ENCODE measurements around the gene BCL11B. TPM values are rescaled to one million over a fixed set of nuclear protein-coding genes. Genes with fewer than 3 reads are reported as not detected.

Gene BCL11B
- total and polyA plus RNA-seq, 2 of the 8 experiments (the other 6 are each of a cell fraction or from before 2014, with no cell fraction given), result 0.63 to 5.9 TPM

DNA sequence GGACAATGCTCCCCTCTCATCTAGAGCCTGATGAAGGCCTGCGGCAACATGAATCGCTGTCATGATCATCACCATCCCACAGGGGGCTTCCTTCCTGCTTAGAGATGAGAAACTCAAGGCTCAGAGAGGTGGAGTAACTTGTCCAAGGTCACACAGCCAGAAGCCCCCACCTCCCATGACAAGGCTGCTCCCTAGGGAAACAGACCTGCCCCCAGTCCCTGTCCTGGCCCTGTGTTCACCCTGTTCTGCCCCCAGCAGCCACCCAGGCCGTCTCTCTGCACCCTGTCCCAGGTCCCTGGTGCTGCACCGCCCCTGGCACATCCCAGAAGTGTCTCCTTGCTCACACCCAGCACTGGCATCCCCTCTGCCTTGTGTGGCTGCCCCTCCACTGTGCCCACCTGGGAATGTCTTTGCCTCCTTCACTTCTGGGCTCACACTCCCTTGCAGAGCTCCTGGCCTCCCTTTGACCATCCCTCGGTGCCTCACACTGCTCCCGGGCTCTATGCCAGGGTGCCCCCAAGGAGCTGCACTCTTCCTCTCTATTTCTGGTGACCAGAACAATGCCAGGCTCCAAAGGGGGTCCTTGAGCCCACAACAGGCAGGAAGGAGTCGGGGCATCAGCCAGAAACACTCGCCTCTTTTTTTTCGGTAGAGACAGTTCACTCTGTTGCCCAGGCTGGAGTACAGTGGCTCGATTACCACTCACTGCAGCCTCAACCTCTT lies 70.5 kb downstream of the BCL11B start (continued):
- TF ChIP-seq POU5F1 (IDR thresholded peaks at IDR 0.05; ENCODE audit: low read depth, low read length) (no peak), SP1 (IDR thresholded peaks at IDR 0.05; ENCODE audit: low read depth, low read length) (no peak), GABPA (IDR thresholded peaks at IDR 0.05; ENCODE audit: borderline replicate concordance, insufficient read depth, low read length) (no peak), SIN3A (conservative IDR thresholded peaks at IDR 0.05 in 1 of 2, IDR thresholded peaks at IDR 0.05 in 1 of 2; ENCODE audit: low read depth in 1 of 2, low read length in 2 of 2) (no peak), SP4 (IDR thresholded peaks at IDR 0.05; ENCODE audit: low read length) (no peak), TBP (IDR thresholded peaks at IDR 0.05; ENCODE audit: low read depth, low read length) (no peak), RAD21 (IDR thresholded peaks at IDR 0.05 in 1 of 2, conservative IDR thresholded peaks at IDR 0.05 in 1 of 2; ENCODE audit: low read depth in 2 of 2, low read length in 2 of 2) (peak; percentile 15 to 41; a peak in 2 of 4 replicates), SIX5 (IDR thresholded peaks at IDR 0.05; ENCODE audit: low read depth, low read length) (no peak), CREB1 (IDR thresholded peaks at IDR 0.05) (no peak), KDM1A (IDR thresholded peaks at IDR 0.05; ENCODE audit: borderline replicate concordance, low read length) (peak; percentile 79; the same call in 1 of the 2 replicates), TEAD4 (IDR thresholded peaks at IDR 0.05; ENCODE audit: low read depth, low read length) (no peak), HDAC2 (IDR thresholded peaks at IDR 0.05; ENCODE audit: borderline replicate concordance in 1 of 2, low read depth in 2 of 2, low read length in 2 of 2) (0 out of 4 replicates have a peak, but pooled peaks of 1 of the 2 experiments have one; percentile 43), SIRT6 (IDR thresholded peaks at IDR 0.05; ENCODE audit: low read length) (no peak), ATF3 (IDR thresholded peaks at IDR 0.05; ENCODE audit: insufficient read depth, low read depth, low read length) (no peak), CTBP2 (IDR thresholded peaks at IDR 0.05; ENCODE audit: borderline replicate concordance, insufficient read depth, insufficient read length, low read length) (no peak), JUND (IDR thresholded peaks at IDR 0.05; ENCODE audit: low read length) (no peak), RBBP5 (IDR thresholded peaks at IDR 0.05; ENCODE audit: borderline replicate concordance, low read depth, low read length) (no peak), TCF12 (IDR thresholded peaks at IDR 0.05; ENCODE audit: low read depth, low read length) (no peak), ATF2 (IDR thresholded peaks at IDR 0.05; ENCODE audit: low read length) (no peak), EGR1 (IDR thresholded peaks at IDR 0.05; ENCODE audit: borderline replicate concordance, low read depth, low read length) (no peak)

Data from H1 (cell line).